ENCODE results near the gene SLX9. TPM values are rescaled to one million over a fixed set of nuclear protein-coding genes. Genes with fewer than 3 reads are reported as not detected.

SLX9 gene
- total RNA-seq, 2 experiments from 2014 or later: 60.7 to 64.6 TPM

DNA sequence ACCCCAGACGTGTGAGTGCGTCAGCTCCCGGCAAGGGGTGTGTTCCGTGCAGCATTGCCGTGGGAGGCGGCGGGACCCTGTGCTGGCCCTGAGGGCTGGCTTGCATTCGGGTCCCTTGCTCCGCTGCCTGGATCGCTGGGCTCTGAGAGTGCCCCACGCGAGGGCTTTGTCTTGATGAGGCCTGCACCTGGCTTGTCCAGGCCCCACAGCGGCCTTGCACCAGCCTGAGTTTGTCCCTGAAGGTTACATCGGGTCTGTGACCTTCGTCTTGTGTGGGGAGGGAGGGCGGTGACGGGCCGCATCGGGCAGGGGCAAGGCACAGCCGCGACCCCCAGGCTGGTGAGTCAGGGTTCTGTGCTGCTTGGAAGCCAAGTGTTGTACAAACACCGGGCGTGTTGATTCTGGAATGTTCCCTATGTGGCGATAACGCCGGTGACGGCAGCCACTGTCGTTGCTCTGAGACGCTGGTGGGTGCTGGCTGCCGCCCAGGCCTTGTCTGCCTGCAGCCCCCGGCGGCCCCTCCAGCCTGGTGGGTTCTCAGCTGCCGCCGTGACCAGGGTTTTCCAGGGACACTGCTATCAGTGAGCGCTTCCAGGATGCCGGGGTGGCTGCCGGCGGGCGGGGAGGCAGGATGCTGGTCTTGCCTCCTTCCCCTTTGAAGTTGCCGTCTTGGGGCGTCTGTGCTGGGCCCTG is 42.9 kb downstream of the SLX9 start:
- ChIA-PET CTCF (no interaction called here), POLR2A (no interaction called here)
- Mint-ChIP-seq H3K9me3 (no peaks in the 10 kb centered on the region), H3K27me3 (no peaks in the 10 kb centered on the region), H3K36me3 (no peaks in the 10 kb centered on the region), H3K4me3 (no peak overlapping the region), H3K4me1 (ENCODE audit: low read depth) (no peaks in the 10 kb centered on the region), H3K27ac (no peak overlapping the region)
- no peak for DNase-seq
- intact Hi-C loops (cut with micrococcal nuclease): no loop called here

- intact Hi-C loops (cut with micrococcal nuclease): no loop called here
- ChIA-PET CTCF (no interaction called here), POLR2A (no interaction called here)
- Mint-ChIP-seq H3K9me3 (no peaks in the 10 kb centered on the region), H3K27ac (no peak overlapping the region), H3K4me3 (no peak overlapping the region), H3K4me1 (ENCODE audit: low read depth) (no peaks in the 10 kb centered on the region), H3K27me3 (no peaks in the 10 kb centered on the region), H3K36me3 (no peaks in the 10 kb centered on the region)
- DNase-seq: no peak
Observed at GRCh38 chr21:44983421-44984206, 43.8 kb downstream of the SLX9 start.

DNA sequence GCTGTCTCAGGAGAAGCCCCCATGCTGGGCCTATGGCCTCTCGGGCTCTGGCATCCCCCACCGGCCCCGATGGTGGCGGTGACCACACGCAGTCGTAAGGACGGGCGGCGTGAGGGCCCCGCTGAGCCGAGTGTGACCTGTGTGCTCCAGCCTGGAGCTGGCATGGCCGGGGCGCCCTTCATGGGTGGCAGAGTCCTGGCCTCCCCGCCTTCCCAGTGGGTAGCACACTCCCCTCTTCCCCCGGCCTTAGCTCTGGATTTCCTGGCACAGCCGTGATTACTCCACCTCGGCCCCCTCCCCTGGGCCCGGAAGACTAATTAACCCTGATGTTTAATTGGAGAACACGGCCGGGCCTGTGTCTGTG is 44.6 kb downstream of the SLX9 start:
- DNase-seq: no peak
- POLR2A ChIA-PET: no interaction called here
- H3K36me3 Mint-ChIP-seq: no peaks in the 10 kb centered on the region

GRCh38 chr21:44984792-44985440 is 45.1 kb downstream of the SLX9 start:
- POLR2A ChIA-PET: no interaction called here

More for the DNA sequence above, 44.6 kb downstream of the SLX9 start:
- CTCF ChIA-PET: no interaction called here
- Mint-ChIP-seq H3K4me3 (no peak overlapping the region), H3K9me3 (no peaks in the 10 kb centered on the region), H3K27me3 (no peaks in the 10 kb centered on the region), H3K27ac (no peak overlapping the region), H3K4me1 (ENCODE audit: low read depth) (no peaks in the 10 kb centered on the region)
- intact Hi-C loops (cut with micrococcal nuclease): no loop called here

DNA sequence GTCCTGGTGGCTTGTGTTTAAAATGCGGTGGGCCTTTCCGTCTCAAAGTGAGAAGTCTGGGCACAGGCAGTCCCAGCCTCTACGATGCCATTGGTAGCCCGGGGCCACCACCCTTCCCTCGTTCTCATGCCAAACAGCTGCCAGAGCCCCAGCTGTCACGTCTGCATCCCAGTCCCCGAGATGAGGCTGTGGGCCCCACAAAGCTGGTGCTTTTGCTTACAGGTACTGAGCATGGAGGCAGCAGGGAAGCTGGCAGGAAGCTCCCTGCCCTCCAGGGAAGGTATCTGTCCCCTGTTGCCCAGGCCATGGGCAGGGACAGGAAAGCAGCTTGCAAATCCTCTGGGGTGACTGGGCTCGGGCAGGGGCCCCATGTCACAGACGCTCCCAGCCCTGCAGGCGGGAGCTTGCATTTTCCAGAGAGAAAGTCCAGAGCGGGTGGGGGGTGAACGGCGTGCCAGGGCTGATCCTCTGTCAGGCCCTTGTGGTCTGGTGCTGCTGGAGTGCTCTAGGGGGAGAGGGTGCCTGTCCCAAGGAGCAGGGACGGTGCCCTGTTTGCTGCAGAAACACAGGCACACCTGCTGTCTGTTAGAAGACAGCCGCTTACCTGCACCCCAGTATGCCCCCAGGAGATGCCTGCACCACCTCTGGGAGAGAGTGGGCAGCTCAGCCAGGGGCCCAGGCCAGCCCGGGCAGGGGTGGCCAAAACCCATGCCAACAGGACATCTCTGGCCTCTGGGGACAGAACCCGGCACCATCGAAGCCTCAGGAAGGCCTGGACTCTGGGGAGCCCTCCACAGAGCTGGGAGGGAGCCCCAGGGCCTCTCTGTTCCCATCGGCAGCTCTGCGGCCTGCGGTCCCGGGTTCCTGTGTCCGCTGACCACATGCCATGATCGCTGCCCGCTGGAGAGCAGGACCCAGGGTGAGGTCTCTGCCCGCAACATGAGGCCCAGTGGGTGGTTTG is 45.9 kb downstream of the SLX9 start:
- ChIA-PET CTCF (interaction anchor here (0.6 to 1.6 kb wide), 3 partner anchors 143 to 197 kb away, joined by 3 to 7 read pairs (median 4); no protein-coding TSS in a partner anchor), POLR2A (no interaction called here)
- Mint-ChIP-seq H3K4me1 (ENCODE audit: low read depth) (no peaks in the 10 kb centered on the region), H3K4me3 (no peak overlapping the region), H3K36me3 (no peaks in the 10 kb centered on the region), H3K27ac (no peak overlapping the region), H3K9me3 (no peaks in the 10 kb centered on the region), H3K27me3 (no peaks in the 10 kb centered on the region)
- intact Hi-C loops (cut with micrococcal nuclease): no loop called here
- DNase-seq: no peak

More at GRCh38 chr21:44984792-44985440, 45.1 kb downstream of the SLX9 start:
- H3K36me3 Mint-ChIP-seq: no peaks in the 10 kb centered on the region
- no peaks in the 10 kb centered on the region for H3K4me1 Mint-ChIP-seq (ENCODE audit: low read depth)
- no peaks in the 10 kb centered on the region for H3K27me3 Mint-ChIP-seq
- no peak overlapping the region for H3K4me3 Mint-ChIP-seq
- intact Hi-C loops (cut with micrococcal nuclease): no loop called here
- no peak for DNase-seq
- CTCF ChIA-PET: interaction anchor here (1.6 kb wide), 1 partner anchor 154 kb away, joined by 3 read pairs; no protein-coding TSS in a partner anchor
- no peaks in the 10 kb centered on the region for H3K9me3 Mint-ChIP-seq
- no peak overlapping the region for H3K27ac Mint-ChIP-seq

GRCh38 chr21:44986471-44987291 is 46.9 kb downstream of the SLX9 start:
- intact Hi-C loops (cut with micrococcal nuclease): no loop called here
- H3K27me3 Mint-ChIP-seq: no peaks in the 10 kb centered on the region

GRCh38 chr21:44987301-44987885 is 47.6 kb downstream of the SLX9 start:
- Mint-ChIP-seq H3K27me3 (no peaks in the 10 kb centered on the region), H3K4me3 (no peak overlapping the region), H3K27ac (no peak overlapping the region), H3K9me3 (no peaks in the 10 kb centered on the region), H3K4me1 (ENCODE audit: low read depth) (no peaks in the 10 kb centered on the region), H3K36me3 (no peaks in the 10 kb centered on the region)
- ChIA-PET POLR2A (no interaction called here), CTCF (no interaction called here)
- no peak for DNase-seq
- intact Hi-C loops (cut with micrococcal nuclease): no loop called here

More at GRCh38 chr21:44986471-44987291, 46.9 kb downstream of the SLX9 start:
- Mint-ChIP-seq H3K9me3 (no peaks in the 10 kb centered on the region), H3K4me3 (no peak overlapping the region), H3K27ac (no peak overlapping the region), H3K36me3 (no peaks in the 10 kb centered on the region), H3K4me1 (ENCODE audit: low read depth) (no peaks in the 10 kb centered on the region)
- ChIA-PET POLR2A (no interaction called here), CTCF (interaction anchor here (0.6 to 1.6 kb wide), 3 partner anchors 142 to 198 kb away, joined by 3 to 7 read pairs (median 4); no protein-coding TSS in a partner anchor)
- no peak for DNase-seq

DNA sequence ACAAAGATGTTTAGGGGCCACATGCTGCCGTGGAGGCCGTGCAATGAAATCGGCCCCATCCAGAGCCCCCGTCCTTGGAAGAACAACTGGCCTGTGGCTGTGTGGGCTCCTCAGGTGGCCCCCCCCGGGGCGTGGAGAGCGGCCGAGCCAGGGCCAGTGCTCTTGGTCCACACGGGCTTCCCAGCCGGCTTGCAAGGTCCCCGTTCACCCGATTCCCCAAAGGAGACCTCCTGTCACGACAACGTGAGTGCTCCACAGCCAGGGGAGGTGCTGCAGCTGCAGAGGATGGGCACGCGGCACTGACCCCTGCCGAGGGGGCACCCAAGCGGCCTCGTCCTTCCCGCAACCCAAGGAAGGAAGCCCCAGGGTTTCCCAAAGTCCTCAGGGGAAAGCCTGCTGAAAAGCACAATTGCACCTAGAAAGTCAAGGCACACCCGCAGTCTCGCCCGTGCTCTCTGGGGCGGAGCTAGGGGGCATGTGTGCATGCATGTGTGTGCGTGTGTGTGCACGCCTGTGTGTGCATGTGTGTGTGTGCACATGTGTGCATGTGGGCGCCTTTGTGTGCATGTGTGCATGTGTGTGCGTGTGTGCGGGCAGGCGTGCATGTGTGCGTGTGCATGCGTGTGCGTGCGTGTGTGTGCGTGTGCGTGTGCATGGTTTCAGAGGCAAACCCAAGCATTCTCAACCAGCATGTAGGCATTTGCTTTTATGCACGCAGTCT is 48.2 kb downstream of the SLX9 start:
- POLR2A ChIA-PET: no interaction called here
- CTCF ChIA-PET: interaction anchor here (0.7 kb wide), 1 partner anchor 149 kb away, joined by 3 read pairs; no protein-coding TSS in a partner anchor
- H3K36me3 Mint-ChIP-seq: no peaks in the 10 kb centered on the region

GRCh38 chr21:44988607-44989536 is 49.0 kb downstream of the SLX9 start:
- H3K27me3 Mint-ChIP-seq: no peaks in the 10 kb centered on the region
- no peak overlapping the region for H3K4me3 Mint-ChIP-seq
- ChIA-PET CTCF (interaction anchor here (0.7 kb wide), 1 partner anchor 148 kb away, joined by 3 read pairs; no protein-coding TSS in a partner anchor), POLR2A (no interaction called here)
- no peak overlapping the region for H3K27ac Mint-ChIP-seq
- no peak for DNase-seq
- intact Hi-C loops (cut with micrococcal nuclease): no loop called here
- no peaks in the 10 kb centered on the region for H3K36me3 Mint-ChIP-seq
- no peaks in the 10 kb centered on the region for H3K4me1 Mint-ChIP-seq (ENCODE audit: low read depth)
- no peaks in the 10 kb centered on the region for H3K9me3 Mint-ChIP-seq

More for the DNA sequence above, 48.2 kb downstream of the SLX9 start:
- Mint-ChIP-seq H3K9me3 (no peaks in the 10 kb centered on the region), H3K4me1 (ENCODE audit: low read depth) (no peaks in the 10 kb centered on the region), H3K27me3 (no peaks in the 10 kb centered on the region), H3K27ac (no peak overlapping the region), H3K4me3 (no peak overlapping the region)
- DNase-seq: no peak
- intact Hi-C loops (cut with micrococcal nuclease): no loop called here

DNA sequence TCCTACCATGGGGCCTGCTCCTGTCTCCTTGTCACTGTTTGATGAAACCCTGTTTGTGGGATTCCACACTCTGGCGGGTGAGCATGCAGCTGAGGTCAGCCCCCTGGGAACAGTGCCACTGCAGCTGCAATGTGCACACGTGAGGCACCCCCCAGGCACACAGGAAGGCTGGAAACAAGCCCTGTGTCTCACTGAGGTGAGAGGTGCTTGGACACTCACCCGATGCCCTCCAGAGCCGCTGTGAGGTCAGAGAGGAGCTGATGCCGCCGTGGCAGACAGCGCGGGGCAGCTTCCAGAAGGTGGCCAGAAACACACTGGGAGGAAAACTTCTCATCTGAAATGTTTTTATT is 49.7 kb downstream of the SLX9 start:
- Mint-ChIP-seq H3K27me3 (no peaks in the 10 kb centered on the region), H3K9me3 (no peaks in the 10 kb centered on the region), H3K4me3 (no peak overlapping the region), H3K4me1 (ENCODE audit: low read depth) (no peaks in the 10 kb centered on the region), H3K27ac (no peak overlapping the region), H3K36me3 (no peaks in the 10 kb centered on the region)
- intact Hi-C loops (cut with micrococcal nuclease): no loop called here
- no peak for DNase-seq
- CTCF ChIA-PET: no interaction called here
- POLR2A ChIA-PET: no interaction called here
